Vagina (tissue), 2 donors: ENCODE data around the gene SV2B.

Experiments used
- CTCF ChIP-seq, 3 experiments: fragments of 450-650 bp in 2 of 3; fragments of 200-600 bp in 1 of 3; sonication (generic) in 1 of 3; IDR thresholded peaks; one replicate each; pipeline ENCODE4 v1.5.1; 2017 to 2019; ENCODE audit warnings: antibody characterized with exemption in 3 of 3, mild to moderate bottlenecking in 2 of 3, moderate library complexity in 2 of 3
- POLR2A ChIP-seq, 2 donors: fragments of 450-650 bp; IDR thresholded peaks; one replicate each; pipeline ENCODE4 v1.6.1; 2017; ENCODE audit warnings: antibody characterized with exemption in 2 of 2, mild to moderate bottlenecking in 2 of 2, moderate library complexity in 2 of 2

GRCh38 chr15:91282486-91282885 is 182.4 kb downstream of the SV2B start:
- TF ChIP-seq CTCF (IDR thresholded peaks at IDR 0.05) (no peak), POLR2A (IDR thresholded peaks at IDR 0.05) (no peak)
